Hepatocyte (in vitro differentiated cells): ENCODE data around the gene CD55. TPM values are rescaled to one million over a fixed set of nuclear protein-coding genes. Genes with fewer than 3 reads are reported as not detected.

Experiments used
- DNase-seq: peaks from one replicate; pipeline ENCODE4 v3.0.0-alpha.2; 2016; ENCODE audit warnings: low spot score
- H2AFZ ChIP-seq: fragments of 200-600 bp; sonication (generic); 2 replicates; pipeline ENCODE4 v1.6.0; 2016; ENCODE audit warnings: antibody characterized with exemption, mild to moderate bottlenecking
- H3K27ac ChIP-seq: fragments of 200-600 bp; sonication (generic); 2 replicates; pipeline ENCODE4 v1.5.1; 2016; ENCODE audit warnings: mild to moderate bottlenecking
- H3K27me3 ChIP-seq: fragments of 200-600 bp; sonication (generic); 2 replicates; pipeline ENCODE4 v1.6.1; 2016
- H3K36me3 ChIP-seq: fragments of 200-600 bp; sonication (generic); replicated peaks from 2 replicates; pipeline ENCODE4 v1.5.1; 2016; ENCODE audit warnings: low read depth; ENCODE audit not compliant: insufficient read depth
- H3K4me1 ChIP-seq: fragments of 200-600 bp; sonication (generic); 2 replicates; pipeline ENCODE4 v1.5.1; 2016; ENCODE audit warnings: mild to moderate bottlenecking, moderate library complexity; ENCODE audit not compliant: insufficient read depth
- H3K4me2 ChIP-seq: fragments of 200-600 bp; sonication (generic); 2 replicates; pipeline ENCODE4 v1.6.0; 2016
- H3K4me3 ChIP-seq: fragments of 200-600 bp; sonication (generic); 2 replicates; pipeline ENCODE4 v1.5.1; 2016; ENCODE audit warnings: mild to moderate bottlenecking
- H3K79me2 ChIP-seq: fragments of 200-600 bp; sonication (generic); 2 replicates; pipeline ENCODE4 v1.6.0; 2017; ENCODE audit warnings: mild to moderate bottlenecking
- H3K9me2 ChIP-seq: fragments of 200-600 bp; sonication (generic); replicated peaks from 2 replicates; pipeline ENCODE4 v1.6.0; 2017; ENCODE audit warnings: mild to moderate bottlenecking; ENCODE audit not compliant: insufficient read depth
- H3K9me3 ChIP-seq: fragments of 200-600 bp; sonication (generic); 2 replicates; pipeline ENCODE4 v1.5.1; 2016; ENCODE audit warnings: low read depth, mild to moderate bottlenecking
- H4K20me1 ChIP-seq: fragments of 200-600 bp; sonication (generic); 2 replicates; pipeline ENCODE4 v1.6.0; 2016; ENCODE audit warnings: mild to moderate bottlenecking; ENCODE audit not compliant: insufficient read depth, poor library complexity, severe bottlenecking
- CTCF ChIP-seq: fragments of 200-600 bp; sonication (generic); IDR thresholded peaks from 2 replicates; pipeline ENCODE4 v1.5.1; 2016; ENCODE audit warnings: antibody characterized with exemption, mild to moderate bottlenecking; ENCODE audit not compliant: poor library complexity
- EZH2 ChIP-seq: fragments of 200-600 bp; sonication (generic); IDR thresholded peaks from 2 replicates; pipeline ENCODE4 v1.6.1; 2016; ENCODE audit warnings: antibody characterized with exemption, mild to moderate bottlenecking, borderline replicate concordance
- EZH2phosphoT487 ChIP-seq: fragments of 200-600 bp; sonication (generic); IDR thresholded peaks from one replicate; pipeline ENCODE4 v1.6.1; 2018; ENCODE audit warnings: antibody characterized with exemption, mild to moderate bottlenecking, low read depth, moderate library complexity; ENCODE audit not compliant: unreplicated experiment, severe bottlenecking
- WGBS: methylation state at CpG from one replicate; pipeline ENCODE4 v1.1.6; 2016; ENCODE audit warnings: low lambda C conversion rate; ENCODE audit errors: missing lambda C conversion rate; 5-methylcytosine and 5-hydroxymethylcytosine counted together
- polyA plus RNA-seq: library from polyadenylated mRNA; unstranded; fragments of >200 nt; fragmentation: Nextera tagmentation; extraction: Ambion mirVana; gene quantifications from 2 replicates; pipeline ENCODE4 v1.2.1, GENCODE V29; 2016
- total RNA-seq: library from RNA; depleted of rRNA; stranded (reverse); fragments of >200 nt; gene quantifications from 2 replicates; pipeline ENCODE4 v1.2.3, GENCODE V29; 2014

The CD55 gene
- total and polyA plus RNA-seq, 2 experiments from 2014 or later, result 41.1 to 57.5 TPM

- Histone ChIP-seq H3K27ac (no peak overlapping the region), H3K9me2 (no peaks in the 10 kb centered on the region), H3K4me3 (no peak overlapping the region), H3K4me1 (no peaks in the 10 kb centered on the region), H3K9me3 (peaks cover 6% of the 10 kb centered on the region), H4K20me1 (no peaks in the 10 kb centered on the region), H2AFZ (no peak overlapping the region), H3K36me3 (no peaks in the 10 kb centered on the region), H3K4me2 (no peak overlapping the region), H3K79me2 (peaks cover 3% of the 10 kb centered on the region), H3K27me3 (no peaks in the 10 kb centered on the region)
- DNase-seq, result no peak
- 79% methylated on average over 3 of the region's 3 CpGs for WGBS
- TF ChIP-seq EZH2, result no peak
- no peak for TF ChIP-seq CTCF
- TF ChIP-seq EZH2phosphoT487, result no peak
These were observed 25.0 kb downstream of the CD55 start for GRCh38 chr1:207346513-207346912.

GRCh38 chr1:207349979-207350378 is 28.5 kb downstream of the CD55 start:
- Histone ChIP-seq H3K4me1 (no peaks in the 10 kb centered on the region), H3K9me2 (no peaks in the 10 kb centered on the region), H3K79me2 (peaks cover 3% of the 10 kb centered on the region), H3K27me3 (no peaks in the 10 kb centered on the region), H3K9me3 (peaks cover 6% of the 10 kb centered on the region), H2AFZ (no peak overlapping the region), H3K4me3 (no peak overlapping the region), H3K27ac (no peak overlapping the region), H4K20me1 (no peaks in the 10 kb centered on the region), H3K36me3 (no peaks in the 10 kb centered on the region), H3K4me2 (no peak overlapping the region)
- TF ChIP-seq EZH2phosphoT487 (no peak), CTCF (no peak), EZH2 (no peak)
- 100% methylated on average over 2 of the region's 2 CpGs for WGBS
- DNase-seq, result no peak

- Histone ChIP-seq H2AFZ (no peak overlapping the region), H3K79me2 (peaks cover 3% of the 10 kb centered on the region), H3K27me3 (no peaks in the 10 kb centered on the region), H3K4me3 (no peak overlapping the region), H3K9me2 (no peaks in the 10 kb centered on the region), H3K9me3 (peaks cover 6% of the 10 kb centered on the region), H4K20me1 (no peaks in the 10 kb centered on the region), H3K27ac (no peak overlapping the region), H3K4me2 (no peak overlapping the region), H3K36me3 (no peaks in the 10 kb centered on the region), H3K4me1 (no peaks in the 10 kb centered on the region)
- DNase-seq, result no peak
- TF ChIP-seq CTCF (no peak), EZH2phosphoT487 (no peak), EZH2 (no peak)
These were observed 31.1 kb downstream of the CD55 start for GRCh38 chr1:207352554-207352953.

- 85% methylated on average over 1 of the region's 1 CpG for WGBS
- no peak overlapping the region for H3K4me3 ChIP-seq
- no peaks in the 10 kb centered on the region for H3K27me3 ChIP-seq
- H4K20me1 ChIP-seq, result no peaks in the 10 kb centered on the region
- H3K4me2 ChIP-seq, result no peak overlapping the region
- H3K27ac ChIP-seq, result no peak overlapping the region
- H2AFZ ChIP-seq, result no peak overlapping the region
- H3K36me3 ChIP-seq, result no peaks in the 10 kb centered on the region
- no peaks in the 10 kb centered on the region for H3K9me2 ChIP-seq
- H3K9me3 ChIP-seq, result no peaks in the 10 kb centered on the region
- H3K79me2 ChIP-seq, result no peaks in the 10 kb centered on the region
- no peak for DNase-seq
- H3K4me1 ChIP-seq, result no peaks in the 10 kb centered on the region
- TF ChIP-seq EZH2 (no peak), CTCF (no peak), EZH2phosphoT487 (no peak)
These were observed 33.6 kb downstream of the CD55 start for GRCh38 chr1:207355060-207355459.
